ENCODE data around the gene ASPSCR1. TPM values are rescaled to one million over a fixed set of nuclear protein-coding genes. Genes with fewer than 3 reads are reported as not detected.

Gene ASPSCR1
- total and polyA plus RNA-seq, 9 of the 15 experiments (the other 6 are each of a cell fraction or from before 2014, with no cell fraction given): 0.90 to 36.9 (median 11.6) TPM

DNA sequence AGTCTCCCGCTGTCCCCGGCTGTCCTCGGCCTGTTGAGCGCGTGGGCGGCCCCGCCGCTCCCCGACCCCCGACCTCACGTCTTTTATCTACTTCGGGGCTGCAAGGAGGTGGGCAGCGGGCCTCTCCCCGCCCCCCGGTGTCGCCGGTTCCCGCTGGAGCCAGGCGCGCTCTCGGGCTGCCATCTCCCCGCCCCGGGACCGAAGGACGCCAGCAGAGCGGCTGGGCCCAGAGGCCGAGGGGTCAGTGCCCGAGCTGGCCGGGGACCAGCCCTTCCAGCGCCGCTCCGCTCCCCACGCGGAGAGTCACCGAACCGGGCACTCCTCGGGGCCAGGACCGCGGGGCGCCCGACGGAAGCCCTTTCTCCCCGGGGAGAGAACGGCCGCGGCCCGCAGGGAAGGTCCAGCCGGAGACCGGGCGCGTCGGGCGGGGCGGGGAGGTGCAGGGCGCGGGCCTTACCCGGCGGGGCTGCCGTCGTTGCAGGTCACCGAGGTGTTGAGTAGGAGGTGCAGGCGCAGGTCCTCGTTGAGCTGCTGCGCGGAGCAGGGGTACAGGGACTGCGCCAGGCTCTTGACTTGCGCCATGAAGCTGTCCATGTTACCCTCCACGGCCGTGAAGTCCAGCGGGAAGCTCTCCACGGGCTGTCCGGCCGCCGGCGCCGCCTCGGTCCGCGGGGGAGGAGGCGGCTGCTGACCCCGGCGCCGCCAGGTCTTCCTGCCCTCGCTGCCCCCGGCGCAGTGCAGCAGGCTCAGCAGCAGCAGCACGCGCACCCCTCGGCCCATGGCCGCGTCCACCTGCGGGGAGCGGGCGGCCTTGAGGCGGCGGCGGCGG lies 17.1 kb upstream of the ASPSCR1 start:
- H3K79me2 ChIP-seq (ENCODE audit: control insufficient read depth, insufficient read depth, low read length): peaks cover 20% of the 10 kb centered on the region
- ChIA-PET CTCF (ENCODE audit: low intra/inter-chr PET ratio) (interaction anchor here (0.5 to 5.2 kb wide), 9 partner anchors 17 to 807 kb away, joined by 3 to 103 read pairs (median 5); partner anchors contain the start of genes ASPSCR1, CENPX, DCXR and LRRC45), POLR2A (interaction anchor here (0.8 to 1.6 kb wide), 14 partner anchors 8 to 225 kb away, joined by 3 to 7 read pairs (median 4); partner anchors contain the start of genes ASPSCR1, CENPX, LRRC45 and PYCR1)
- no TSS peak for BruUV-seq (replicated peaks)
- peak; percentile 26 for ATAC-seq
- peak overlapping the region; percentile 68 for H3K27ac ChIP-seq (ENCODE audit: extremely low read depth, low read depth, low read length)
- DNase-seq (ENCODE audit: extremely low read depth in 1 of 4, low spot score in 3 of 4): peak; percentile 36 to 50 (median 42)
- H3K36me3 ChIP-seq (ENCODE audit: control insufficient read depth, insufficient read depth, low read length): peaks cover 15% of the 10 kb centered on the region; the same call in 2 of the 3 replicates
- in situ Hi-C loops (cut with MboI) (no loop called here), intact Hi-C loops (cut with micrococcal nuclease) (no loop called here)
- 3% methylated on average over 51 of the region's 98 CpGs for WGBS (ENCODE audit: insufficient coverage, low coverage, missing lambda C conversion rate)
- no peaks in the 10 kb centered on the region for H3K9me3 ChIP-seq (replicated peaks; ENCODE audit: control insufficient read depth, insufficient read depth, low read depth, low read length)
- H3K9ac ChIP-seq (ENCODE audit: insufficient read depth in 1 of 2, low read depth in 2 of 2, low read length in 2 of 2): peak overlapping the region; percentile 82 to 92
- H3K4me3 ChIP-seq: peak overlapping the region; percentile 58
- H2AFZ ChIP-seq (ENCODE audit: low read depth, low read length): peak overlapping the region; percentile 91
- H3K9me1 ChIP-seq (ENCODE audit: control insufficient read depth, insufficient read depth, low read length): no peaks in the 10 kb centered on the region
- peaks cover 7 to 73% of the 10 kb centered on the region in 2 experiments; a peak in 4 of 5 replicates for H3K4me1 ChIP-seq (replicated peaks in 1 of 2; ENCODE audit: control insufficient read depth in 2 of 2, insufficient read depth in 2 of 2, low read length in 2 of 2)
- peak overlapping the region; percentile 85 for H3K4me2 ChIP-seq (ENCODE audit: insufficient read depth, low read length)
- H4K20me1 ChIP-seq (replicated peaks; ENCODE audit: control insufficient read depth, insufficient read depth, low read length): no peaks in the 10 kb centered on the region
- H3K27me3 ChIP-seq (ENCODE audit: control insufficient read depth in 2 of 2, insufficient read depth in 2 of 2, low read length in 2 of 2): no peaks in the 10 kb centered on the region
- FAIRE-seq: no peak
- TF ChIP-seq ZFX (CRISPR knock-in tag; IDR thresholded peaks at IDR 0.05): 0 out of 2 replicates have a peak, but pooled peaks have one; percentile 6
- TF ChIP-seq, protein P1, sequence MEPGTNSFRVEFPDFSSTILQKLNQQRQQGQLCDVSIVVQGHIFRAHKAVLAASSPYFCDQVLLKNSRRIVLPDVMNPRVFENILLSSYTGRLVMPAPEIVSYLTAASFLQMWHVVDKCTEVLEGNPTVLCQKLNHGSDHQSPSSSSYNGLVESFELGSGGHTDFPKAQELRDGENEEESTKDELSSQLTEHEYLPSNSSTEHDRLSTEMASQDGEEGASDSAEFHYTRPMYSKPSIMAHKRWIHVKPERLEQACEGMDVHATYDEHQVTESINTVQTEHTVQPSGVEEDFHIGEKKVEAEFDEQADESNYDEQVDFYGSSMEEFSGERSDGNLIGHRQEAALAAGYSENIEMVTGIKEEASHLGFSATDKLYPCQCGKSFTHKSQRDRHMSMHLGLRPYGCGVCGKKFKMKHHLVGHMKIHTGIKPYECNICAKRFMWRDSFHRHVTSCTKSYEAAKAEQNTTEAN (CRISPR knock-in tag; IDR thresholded peaks at IDR 0.05): no peak
- TF ChIP-seq, protein P2, sequence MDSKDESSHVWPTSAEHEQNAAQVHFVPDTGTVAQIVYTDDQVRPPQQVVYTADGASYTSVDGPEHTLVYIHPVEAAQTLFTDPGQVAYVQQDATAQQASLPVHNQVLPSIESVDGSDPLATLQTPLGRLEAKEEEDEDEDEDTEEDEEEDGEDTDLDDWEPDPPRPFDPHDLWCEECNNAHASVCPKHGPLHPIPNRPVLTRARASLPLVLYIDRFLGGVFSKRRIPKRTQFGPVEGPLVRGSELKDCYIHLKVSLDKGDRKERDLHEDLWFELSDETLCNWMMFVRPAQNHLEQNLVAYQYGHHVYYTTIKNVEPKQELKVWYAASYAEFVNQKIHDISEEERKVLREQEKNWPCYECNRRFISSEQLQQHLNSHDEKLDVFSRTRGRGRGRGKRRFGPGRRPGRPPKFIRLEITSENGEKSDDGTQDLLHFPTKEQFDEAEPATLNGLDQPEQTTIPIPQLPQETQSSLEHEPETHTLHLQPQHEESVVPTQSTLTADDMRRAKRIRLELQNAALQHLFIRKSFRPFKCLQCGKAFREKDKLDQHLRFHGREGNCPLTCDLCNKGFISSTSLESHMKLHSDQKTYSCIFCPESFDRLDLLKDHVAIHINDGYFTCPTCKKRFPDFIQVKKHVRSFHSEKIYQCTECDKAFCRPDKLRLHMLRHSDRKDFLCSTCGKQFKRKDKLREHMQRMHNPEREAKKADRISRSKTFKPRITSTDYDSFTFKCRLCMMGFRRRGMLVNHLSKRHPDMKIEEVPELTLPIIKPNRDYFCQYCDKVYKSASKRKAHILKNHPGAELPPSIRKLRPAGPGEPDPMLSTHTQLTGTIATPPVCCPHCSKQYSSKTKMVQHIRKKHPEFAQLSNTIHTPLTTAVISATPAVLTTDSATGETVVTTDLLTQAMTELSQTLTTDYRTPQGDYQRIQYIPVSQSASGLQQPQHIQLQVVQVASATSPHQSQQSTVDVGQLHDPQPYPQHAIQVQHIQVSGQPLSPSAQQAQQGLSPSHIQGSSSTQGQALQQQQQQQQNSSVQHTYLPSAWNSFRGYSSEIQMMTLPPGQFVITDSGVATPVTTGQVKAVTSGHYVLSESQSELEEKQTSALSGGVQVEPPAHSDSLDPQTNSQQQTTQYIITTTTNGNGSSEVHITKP (IDR thresholded peaks at IDR 0.05; ENCODE audit: partially characterized antibody): peak; percentile 14
- TF ChIP-seq, protein P3, sequence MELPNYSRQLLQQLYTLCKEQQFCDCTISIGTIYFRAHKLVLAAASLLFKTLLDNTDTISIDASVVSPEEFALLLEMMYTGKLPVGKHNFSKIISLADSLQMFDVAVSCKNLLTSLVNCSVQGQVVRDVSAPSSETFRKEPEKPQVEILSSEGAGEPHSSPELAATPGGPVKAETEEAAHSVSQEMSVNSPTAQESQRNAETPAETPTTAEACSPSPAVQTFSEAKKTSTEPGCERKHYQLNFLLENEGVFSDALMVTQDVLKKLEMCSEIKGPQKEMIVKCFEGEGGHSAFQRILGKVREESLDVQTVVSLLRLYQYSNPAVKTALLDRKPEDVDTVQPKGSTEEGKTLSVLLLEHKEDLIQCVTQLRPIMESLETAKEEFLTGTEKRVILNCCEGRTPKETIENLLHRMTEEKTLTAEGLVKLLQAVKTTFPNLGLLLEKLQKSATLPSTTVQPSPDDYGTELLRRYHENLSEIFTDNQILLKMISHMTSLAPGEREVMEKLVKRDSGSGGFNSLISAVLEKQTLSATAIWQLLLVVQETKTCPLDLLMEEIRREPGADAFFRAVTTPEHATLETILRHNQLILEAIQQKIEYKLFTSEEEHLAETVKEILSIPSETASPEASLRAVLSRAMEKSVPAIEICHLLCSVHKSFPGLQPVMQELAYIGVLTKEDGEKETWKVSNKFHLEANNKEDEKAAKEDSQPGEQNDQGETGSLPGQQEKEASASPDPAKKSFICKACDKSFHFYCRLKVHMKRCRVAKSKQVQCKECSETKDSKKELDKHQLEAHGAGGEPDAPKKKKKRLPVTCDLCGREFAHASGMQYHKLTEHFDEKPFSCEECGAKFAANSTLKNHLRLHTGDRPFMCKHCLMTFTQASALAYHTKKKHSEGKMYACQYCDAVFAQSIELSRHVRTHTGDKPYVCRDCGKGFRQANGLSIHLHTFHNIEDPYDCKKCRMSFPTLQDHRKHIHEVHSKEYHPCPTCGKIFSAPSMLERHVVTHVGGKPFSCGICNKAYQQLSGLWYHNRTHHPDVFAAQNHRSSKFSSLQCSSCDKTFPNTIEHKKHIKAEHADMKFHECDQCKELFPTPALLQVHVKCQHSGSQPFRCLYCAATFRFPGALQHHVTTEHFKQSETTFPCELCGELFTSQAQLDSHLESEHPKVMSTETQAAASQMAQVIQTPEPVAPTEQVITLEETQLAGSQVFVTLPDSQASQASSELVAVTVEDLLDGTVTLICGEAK (IDR thresholded peaks at IDR 0.05): peak; percentile 48; the same call in 1 of the 2 replicates
- TF ChIP-seq, protein P3 (CRISPR knock-in tag; IDR thresholded peaks at IDR 0.05): no peak

Data from K562 (cell line).